AG10803 (cell line): Measurements from ENCODE around the gene TMPRSS5.
"Not testable (repeated sequence)": the region's sequence is repeated elsewhere in the genome, so short reads cannot be mapped to it uniquely, and the experiment has no call there.

ENCODE experiments used
- DNase-seq: peaks from one replicate; pipeline ENCODE4 v3.0.0; 2010; ENCODE audit warnings: low read depth
- H3K4me3 ChIP-seq: 2 replicates; pipeline ENCODE4 v1.5.1; 2011; ENCODE audit warnings: mild to moderate bottlenecking, low read length, control low read depth
- TF ChIP-seq, protein P1 (sequence below): conservative IDR thresholded peaks from 2 replicates; pipeline ENCODE4 v1.5.1; 2011; ENCODE audit warnings: mild to moderate bottlenecking, low read length, control low read depth, inconsistent platforms

TMPRSS5 gene

DNA sequence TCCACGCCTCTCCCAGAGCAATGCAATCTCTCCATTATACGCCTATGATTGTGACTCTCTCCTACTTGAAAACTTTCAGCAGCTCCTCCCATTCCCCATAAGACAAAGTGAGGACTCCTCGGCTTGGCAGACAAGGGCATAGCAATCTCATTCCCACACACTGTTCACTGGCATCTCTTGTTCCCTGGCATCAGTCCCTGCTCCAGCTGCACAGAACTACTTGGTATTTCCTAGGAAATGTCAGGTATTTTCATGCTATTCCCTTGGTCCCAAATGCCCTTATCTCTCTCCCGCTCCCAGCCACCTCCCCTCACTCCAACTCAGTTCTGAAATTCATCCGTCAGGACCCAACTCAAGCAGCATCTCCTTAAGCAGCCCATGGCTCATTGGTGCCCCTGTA, 28.4 kb downstream of the TMPRSS5 start:
- TF ChIP-seq, protein P1, sequence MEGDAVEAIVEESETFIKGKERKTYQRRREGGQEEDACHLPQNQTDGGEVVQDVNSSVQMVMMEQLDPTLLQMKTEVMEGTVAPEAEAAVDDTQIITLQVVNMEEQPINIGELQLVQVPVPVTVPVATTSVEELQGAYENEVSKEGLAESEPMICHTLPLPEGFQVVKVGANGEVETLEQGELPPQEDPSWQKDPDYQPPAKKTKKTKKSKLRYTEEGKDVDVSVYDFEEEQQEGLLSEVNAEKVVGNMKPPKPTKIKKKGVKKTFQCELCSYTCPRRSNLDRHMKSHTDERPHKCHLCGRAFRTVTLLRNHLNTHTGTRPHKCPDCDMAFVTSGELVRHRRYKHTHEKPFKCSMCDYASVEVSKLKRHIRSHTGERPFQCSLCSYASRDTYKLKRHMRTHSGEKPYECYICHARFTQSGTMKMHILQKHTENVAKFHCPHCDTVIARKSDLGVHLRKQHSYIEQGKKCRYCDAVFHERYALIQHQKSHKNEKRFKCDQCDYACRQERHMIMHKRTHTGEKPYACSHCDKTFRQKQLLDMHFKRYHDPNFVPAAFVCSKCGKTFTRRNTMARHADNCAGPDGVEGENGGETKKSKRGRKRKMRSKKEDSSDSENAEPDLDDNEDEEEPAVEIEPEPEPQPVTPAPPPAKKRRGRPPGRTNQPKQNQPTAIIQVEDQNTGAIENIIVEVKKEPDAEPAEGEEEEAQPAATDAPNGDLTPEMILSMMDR = no peak
- H3K4me3 ChIP-seq = no peak overlapping the region
- DNase-seq = no peak

DNA sequence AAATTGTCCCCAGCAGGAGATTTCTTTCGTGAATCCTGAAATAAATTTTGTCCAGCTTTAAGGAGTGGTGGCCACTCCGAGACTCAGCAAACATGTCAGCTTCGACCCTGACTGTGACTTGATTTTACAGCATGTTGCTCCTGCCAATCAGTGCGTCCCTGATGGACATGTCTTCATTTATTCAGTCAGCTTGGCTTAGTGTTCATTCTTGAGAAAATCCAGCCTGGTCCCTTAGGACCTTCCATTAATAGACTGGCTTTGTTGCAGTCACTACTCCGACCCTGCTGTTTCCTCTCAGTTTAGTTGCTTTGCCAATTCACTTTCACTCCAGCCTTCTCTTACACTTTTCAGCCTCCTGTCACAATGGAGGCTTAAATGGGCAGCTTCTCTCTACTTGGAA, 30.5 kb downstream of the TMPRSS5 start:
- no peak overlapping the region for H3K4me3 ChIP-seq
- TF ChIP-seq, protein P1 = no peak
- DNase-seq = no peak

DNA sequence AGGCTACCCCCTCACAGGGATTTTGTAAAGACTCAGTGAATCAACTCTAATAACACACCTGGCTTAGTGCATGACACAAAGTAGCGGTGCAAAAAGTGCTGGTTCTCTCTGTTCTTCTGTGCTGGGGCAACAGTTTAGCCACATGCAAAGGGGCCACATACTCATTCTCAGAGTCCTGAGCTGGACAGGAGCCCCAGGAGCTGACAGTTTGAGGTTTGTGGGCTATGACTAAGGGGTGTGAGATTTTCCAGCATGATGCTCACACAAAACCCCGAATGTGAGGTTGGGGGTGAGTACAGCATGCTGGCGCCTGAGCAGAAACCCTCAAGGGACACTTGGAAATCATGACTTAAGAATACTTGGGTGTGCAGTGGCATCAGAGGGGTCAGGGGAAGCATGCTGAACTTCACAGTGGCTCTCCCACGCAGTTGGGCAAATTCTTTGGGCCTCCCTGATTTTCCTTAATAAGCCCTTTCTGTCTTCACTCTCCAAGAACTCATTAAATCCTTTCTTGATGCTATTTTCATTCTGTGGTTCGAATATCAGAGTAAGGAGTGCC, 31.0 kb downstream of the TMPRSS5 start:
- DNase-seq = peak; percentile 91
- TF ChIP-seq, protein P1 = no peak

DNA sequence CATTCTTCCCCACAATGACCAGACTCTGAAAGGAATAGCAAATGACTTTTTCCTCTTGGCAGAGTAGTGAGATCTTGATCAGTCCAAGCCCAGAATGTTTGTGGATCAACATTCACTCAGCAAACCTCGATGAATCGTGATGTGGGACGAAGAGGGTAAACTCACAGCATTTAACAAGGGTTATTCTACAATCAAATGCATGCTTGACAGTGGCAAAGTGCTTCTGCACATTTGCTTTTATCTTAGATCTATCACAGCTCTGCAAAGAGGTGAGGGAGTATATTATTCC, 31.8 kb downstream of the TMPRSS5 start:
- no peak for DNase-seq

More for the DNA sequence above, 31.0 kb downstream of the TMPRSS5 start:
- no peak overlapping the region for H3K4me3 ChIP-seq

DNA sequence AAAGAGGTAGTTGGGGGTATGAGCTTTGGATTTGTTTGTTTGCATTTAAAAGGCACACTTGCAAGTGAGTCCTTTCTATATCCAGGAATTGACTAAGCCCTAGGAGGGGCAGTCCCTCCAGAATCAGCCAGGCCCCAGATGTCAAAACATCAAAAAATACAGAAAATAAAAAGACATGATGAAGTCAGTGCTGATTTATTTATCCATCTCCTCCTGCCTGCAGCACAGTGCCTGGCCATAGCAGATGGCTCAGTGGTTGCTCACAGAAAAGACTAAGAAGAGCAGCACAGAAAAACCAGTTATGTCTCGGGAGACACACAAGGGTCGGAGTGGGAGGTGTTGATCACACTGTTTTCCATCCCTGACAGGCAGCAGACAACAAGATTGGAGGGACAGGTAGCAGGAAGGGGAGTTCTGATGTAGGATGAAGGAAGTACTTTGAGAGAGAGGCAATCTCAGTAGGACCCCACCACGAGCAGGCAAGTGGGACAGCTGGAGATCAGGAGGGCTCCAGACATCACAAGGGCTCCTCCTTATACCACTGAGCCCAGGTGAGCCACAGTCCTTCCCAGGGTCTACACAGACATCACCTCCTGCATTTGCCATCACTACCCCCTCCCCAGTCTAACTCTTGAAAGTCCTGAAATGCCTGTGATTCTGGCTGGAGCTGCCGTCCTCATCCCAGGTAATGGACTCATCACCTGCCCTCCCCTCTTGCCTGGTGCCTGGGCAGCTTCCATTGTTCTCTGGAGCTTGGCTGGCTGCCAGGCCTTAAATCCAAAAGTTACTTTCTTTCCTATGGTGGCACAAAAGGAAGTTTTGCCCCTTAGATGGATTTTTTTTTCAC, 32.3 kb downstream of the TMPRSS5 start:
- TF ChIP-seq, protein P1 = no peak
- H3K4me3 ChIP-seq = no peak overlapping the region
- DNase-seq = no peak

More for the DNA sequence above, 31.8 kb downstream of the TMPRSS5 start:
- TF ChIP-seq, protein P1 = no peak
- no peak overlapping the region for H3K4me3 ChIP-seq

DNA sequence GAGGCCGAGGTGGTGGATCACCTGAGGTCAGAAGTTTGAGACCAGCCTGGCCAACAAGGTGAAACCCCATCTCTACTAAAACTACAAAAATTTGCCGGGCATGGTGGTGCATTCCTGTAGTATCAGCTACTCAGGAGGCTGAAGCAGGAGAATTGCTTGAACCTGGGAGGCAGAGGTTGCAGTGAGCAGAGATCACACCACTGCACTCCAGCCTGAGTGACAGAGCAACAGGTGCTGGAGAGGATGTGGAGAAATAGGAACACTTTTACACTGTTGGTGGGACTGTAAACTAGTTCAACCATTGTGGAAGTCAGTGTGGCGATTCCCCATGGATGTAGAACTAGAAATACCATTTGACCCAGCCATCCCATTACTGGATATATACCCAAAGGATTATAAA, 34.2 kb downstream of the TMPRSS5 start:
- not testable (repeated sequence) for H3K4me3 ChIP-seq, DNase-seq

DNA sequence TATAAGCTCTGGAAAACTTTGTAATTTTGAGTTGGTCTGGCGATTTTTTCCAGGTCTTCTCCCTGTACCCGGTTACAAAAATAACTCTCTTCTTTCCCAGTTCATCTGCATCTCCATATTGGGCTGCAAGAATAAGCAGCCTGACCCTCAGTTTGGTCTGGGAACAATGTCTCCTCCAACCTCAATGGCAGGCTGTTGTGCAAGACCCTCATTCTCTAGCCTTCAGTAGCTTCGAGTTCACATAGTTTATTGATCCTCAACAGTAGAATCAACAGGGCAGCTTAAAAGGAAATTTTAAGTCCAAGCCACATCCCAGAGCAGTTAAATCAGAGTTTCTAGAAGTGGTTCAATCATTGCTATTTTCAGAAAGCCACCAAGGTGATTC, 35.3 kb downstream of the TMPRSS5 start:
- H3K4me3 ChIP-seq = no peak overlapping the region
- TF ChIP-seq, protein P1 = no peak
- no peak for DNase-seq
